HG02642 (cell line): Measurements from ENCODE around the gene MPRIP.

Experiments
- ATAC-seq: cut with Tn5 transposase; IDR thresholded peaks from one replicate; pipeline ENCODE4 v1.9.1; 2021; ENCODE audit warnings: mild to moderate bottlenecking; ENCODE audit not compliant: unreplicated experiment, poor library complexity

Gene MPRIP

DNA sequence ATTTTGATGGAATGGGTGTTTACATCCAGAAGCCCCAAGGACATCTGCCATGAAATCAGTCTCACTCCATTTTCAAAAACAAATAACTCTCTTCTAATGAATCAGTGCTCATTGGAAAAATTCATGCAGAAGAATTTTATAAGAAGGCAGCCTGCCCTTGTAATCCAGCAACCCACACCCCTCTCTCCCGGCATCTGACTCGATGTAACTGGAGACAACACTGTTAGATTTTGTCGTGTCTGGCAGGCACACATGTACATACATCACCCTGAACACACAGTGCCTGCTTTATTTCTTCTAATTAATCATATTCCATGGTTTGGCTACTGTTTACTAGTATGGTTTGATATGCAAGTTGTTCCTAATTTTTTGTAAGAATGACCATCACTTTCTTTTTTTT is 175.7 kb downstream of the MPRIP start:
- no peak for ATAC-seq

DNA sequence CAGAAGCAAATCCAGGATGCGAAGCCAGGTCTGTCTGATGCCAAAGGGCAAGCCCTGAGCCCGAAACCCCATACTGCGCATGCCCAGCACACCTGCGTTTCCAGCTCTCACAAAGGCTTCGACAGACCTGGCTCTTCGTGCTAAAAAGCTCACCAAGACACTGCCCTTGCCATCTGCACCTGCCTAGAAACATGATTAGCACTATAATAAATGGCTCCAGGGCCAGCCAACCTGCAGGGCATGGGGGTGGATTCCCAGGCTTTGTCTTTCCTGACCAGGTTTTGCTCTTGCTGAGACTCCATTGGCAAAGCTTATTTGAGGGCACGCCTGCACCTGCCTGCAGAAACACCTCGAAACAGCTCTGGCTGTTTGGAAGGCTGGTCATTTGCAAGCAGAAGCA is 178.3 kb downstream of the MPRIP start:
- no peak for ATAC-seq

DNA sequence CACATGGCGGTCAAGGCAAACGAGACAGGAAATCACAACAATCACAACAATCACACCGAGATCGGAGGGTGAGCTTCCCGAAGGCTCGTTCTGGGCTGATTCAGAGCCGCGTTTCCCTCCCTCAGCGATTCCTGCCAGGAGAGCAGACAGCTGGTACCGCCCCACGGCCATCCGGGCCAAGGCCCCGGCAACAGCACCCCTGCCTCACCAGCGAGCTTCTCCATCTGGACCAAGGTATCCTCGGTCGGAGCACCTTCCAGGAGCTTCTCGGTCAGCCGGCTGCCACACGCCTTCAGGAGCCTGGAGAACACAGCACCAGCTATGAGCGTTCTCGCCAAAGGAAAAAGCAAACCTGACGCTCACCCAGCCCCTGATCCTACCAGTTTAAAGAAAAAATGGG is 179.1 kb downstream of the MPRIP start:
- ATAC-seq: no peak

DNA sequence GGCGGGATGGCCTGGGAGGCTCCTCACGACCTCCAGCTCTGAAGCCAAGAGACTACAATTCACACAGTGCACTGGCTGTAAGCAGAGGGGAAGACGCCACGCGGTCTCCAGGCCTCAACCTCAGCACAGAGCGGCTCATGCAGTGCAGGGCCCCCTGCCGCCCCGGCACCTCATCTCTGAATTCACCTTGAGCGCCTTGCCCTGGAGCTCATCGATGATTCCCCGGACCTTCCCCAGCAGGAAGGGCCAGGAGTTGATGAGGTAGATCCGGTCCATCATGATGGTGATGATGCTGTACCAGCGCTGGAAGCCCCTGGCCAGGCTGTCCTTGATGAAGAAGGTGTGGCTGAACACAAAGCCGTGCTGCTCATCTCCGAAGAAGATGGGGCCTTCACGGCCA is 181.5 kb downstream of the MPRIP start:
- ATAC-seq: no peak

DNA sequence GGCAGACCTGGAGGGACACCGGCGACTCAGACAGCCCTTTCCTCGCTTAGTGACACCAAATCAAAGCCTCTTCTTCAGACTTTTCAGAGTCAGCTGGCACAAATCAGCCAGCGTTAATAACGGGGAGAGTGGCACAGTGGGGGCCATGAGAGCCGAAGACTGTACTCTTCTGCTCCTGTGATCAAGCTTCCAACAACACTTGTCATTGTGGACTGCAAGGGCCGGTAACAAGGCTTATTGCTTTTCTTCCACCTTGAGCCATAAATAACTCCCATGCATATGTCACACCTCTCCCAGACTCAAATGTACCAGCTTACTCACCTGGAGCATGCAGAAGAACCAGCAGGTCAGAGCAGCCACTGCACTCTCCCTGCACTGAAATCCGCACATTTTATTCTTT is 181.9 kb downstream of the MPRIP start:
- no peak for ATAC-seq

DNA sequence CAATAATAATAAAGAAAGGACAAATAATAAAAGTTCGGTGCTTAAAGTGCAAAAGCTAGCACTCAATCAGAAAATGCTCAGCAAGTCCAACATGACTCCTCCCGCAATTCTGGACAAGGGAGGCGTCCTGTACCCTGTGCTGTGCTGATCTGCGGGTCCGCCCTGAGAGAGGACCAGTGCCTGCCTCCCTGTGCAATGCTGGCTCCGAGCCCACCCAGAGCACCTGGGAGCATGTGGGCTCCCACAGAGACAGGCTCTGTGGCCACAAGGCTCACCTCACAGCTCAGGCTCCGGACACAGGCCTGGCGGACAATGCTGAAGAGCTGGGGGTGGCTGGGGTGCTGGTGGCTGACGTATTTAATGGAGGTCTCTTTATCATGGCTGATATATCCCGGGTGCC is 183.6 kb downstream of the MPRIP start:
- no peak for ATAC-seq

DNA sequence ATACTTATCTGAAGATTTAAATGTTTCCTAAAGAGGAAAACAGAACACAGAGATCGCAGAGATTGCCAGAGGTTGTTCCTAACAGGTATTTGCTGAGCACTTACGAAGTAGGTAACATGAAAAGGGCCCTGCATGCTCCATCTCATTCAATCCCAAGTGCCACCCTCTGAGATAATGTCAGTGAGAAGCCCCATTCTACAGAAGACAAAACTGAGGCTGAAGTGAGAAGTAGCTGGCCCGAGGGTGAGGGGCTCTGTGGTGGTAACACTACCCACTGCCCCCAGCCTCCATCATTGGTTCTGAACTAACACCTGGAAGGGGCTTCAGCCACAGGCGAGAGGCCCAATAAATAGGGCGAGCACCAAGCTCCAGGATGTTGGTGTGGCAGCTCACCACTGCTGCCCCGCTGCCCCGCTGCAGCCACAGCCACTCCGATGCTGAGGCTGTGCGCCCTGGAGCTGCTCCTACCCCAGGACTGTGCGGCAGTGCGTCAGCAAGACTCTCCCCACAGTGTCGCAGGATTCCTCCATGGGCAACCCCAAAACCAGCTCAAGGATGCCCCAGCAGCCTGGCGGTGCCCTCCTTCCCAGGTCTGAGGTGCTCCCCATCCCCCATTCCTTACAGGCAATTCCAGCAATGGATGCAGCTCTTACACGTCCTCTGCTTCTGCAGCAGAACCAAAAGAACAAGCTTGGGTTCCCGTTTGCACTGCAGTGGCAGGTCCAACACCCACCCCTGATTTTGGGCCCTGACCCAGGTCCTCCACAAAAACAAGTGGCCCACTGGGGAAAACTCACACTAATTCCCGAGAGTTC is 184.4 kb downstream of the MPRIP start:
- ATAC-seq: no peak

DNA sequence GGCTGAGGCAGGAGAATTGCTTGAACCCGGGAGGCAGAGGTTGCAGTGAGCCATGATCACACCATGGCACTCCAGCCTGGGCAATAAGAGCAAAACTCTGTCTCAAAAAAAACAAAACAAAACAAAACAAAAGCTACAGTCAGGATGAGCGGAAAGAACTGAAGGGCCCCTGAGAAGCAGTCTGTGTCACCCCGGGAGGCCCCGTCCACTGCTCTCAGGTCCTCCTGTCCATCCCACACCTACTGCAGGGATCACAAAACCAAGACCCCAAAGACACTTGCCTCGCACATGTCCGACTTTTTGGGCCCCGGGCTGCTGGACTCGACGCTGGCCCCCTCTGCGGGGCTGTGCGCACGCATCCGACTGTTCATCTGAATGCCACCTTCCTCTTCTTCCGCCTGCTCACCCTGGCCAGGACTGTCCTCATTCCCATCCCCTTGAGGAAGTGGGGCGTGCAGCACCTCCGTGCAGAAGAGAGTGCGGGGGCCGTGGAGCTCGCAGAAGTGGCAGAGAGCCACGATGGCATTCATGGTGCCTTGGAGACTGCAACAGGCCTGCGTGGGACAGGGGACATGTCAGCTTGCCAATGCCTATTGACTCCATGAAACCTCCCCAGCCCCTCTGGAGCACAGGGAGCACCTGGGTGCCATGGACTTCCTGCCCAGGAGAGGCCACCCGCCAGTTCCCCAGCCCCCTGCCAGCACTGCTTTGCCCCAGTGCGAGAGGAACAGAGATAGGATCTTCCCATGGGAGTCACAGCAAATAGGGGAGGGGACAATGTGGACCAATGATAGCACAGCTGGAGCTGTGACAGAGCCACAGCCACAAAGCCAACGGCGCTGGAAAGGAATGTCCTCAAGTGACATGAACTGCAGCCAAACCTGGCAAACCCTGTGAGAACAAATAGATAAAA is 185.6 kb downstream of the MPRIP start:
- no peak for ATAC-seq

DNA sequence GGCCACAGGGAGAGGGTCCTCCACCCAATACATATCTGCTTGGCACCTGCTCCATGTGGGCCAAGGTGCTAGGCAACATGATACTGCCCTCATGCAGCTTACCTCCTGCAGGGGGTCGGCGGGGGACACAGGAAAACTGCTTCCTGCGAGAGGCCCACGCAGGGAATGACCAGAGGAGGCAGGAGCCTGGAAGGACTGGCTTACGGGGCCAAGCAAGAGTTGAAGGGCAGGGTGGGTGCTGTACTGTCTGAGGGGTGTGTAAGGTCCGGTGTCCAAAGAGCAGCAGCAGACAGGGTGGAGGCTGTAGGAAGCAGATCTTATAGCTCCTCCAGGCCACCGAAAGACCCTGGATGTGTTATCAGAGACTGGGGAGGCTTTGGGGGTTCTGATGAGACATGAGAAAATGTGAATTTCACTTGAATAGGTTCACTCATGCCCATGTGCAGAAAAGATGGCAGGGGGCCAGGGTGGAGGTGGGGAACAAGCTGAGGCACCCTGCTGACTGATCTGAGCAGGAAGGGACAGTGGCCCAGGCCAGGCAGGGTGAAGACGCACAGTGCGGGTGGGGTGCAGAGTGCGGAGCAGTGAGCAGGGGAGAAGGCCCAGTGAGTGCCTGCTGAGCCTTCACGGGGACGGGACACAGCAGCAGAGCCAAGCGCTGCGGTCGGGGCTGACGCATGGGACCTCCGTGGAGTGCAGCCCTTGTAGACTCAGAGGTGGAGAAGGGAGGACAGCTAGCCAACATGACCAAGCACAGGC is 186.4 kb downstream of the MPRIP start:
- ATAC-seq: no peak

DNA sequence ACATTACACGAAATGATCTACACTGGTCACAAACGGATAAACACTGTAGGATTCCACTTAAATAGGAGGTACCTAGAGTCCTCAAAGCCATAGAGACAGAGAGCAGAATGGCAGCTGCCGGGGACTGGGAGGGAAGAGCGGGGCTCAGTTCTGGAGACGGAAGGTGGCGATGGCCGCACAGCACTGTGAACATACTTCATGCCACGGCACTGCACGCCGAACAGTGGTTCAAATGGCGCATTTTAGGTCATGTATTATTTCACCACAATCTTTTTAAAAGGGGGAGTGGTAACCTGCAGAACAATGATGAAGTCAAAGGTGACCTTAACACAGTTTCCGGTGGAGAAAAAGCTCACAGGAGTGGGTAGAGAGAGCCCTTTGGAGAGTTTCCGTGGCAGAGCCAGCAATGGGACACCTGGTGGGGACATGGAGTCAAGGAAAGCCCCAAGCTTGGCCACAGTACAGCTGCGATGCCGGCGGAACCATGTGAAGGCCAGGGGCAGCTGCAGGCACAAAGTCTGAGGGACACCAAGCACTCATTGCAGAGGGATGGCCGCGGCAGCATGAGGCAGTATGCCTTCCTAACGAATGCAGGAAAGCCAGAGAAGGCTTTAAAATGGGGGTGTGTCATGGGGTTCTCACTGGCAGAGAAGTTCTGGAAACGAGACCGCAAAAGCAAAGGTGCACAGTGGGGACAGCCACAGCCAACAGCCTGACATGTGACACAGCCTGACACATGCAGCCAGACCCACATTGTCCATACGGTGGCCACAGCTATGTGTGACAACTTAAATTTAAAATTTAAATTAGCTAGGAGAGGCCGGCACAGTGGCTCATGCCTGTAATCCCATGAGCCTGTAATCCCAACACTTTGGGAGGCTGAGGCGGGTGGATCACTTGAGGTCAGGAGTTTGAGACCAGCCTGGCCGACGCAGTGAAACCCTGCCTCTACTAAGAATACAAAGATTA is 187.4 kb downstream of the MPRIP start:
- no peak for ATAC-seq

DNA sequence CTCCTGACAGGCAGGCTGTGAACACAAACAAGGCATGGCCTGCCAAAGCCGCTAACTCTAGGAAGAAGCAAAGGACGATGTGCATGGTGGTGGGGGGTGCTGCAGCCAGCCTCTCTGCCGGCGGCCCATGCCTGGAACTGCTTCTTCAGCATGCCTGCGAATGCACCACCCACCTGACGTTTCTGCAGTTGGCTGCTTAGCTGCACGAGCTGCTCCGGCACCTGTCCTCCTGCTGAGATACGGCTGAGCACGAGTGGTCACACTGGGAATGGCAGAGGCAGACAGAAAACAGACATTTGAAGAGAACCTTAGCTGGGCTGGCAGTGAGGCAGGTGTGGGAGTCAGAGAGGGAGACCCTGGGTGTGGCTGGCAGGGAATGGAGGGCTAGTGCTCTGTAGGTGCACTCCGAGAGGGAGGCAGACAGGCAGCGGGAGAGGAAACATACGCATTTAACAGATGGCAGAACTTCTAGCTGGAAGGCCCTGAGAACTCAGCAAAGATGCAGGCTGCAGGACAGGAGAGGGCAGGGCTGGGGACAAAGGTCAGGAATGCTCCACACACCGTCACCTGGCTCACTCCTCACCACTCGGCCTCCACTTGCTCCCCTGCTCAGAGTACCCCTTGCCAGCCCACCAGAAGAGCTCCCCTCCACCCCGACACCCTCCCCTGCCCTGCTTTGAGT is 189.5 kb downstream of the MPRIP start:
- ATAC-seq: no peak

DNA sequence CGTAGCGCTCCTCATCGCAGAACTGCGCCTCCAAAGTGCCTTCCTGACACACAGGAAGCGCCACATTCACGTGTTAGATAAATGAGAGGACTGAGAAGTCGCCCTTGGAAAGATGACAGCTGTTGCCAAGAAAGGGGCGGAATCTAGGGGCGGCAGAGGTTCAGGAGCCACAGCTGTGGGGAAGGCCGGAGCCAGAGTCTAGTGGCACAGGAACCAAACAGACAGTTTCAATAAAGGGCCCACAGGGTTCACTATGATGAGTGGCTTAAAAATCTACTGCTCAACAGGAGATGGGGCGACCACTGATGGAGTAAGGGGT is 190.0 kb downstream of the MPRIP start:
- no peak for ATAC-seq

DNA sequence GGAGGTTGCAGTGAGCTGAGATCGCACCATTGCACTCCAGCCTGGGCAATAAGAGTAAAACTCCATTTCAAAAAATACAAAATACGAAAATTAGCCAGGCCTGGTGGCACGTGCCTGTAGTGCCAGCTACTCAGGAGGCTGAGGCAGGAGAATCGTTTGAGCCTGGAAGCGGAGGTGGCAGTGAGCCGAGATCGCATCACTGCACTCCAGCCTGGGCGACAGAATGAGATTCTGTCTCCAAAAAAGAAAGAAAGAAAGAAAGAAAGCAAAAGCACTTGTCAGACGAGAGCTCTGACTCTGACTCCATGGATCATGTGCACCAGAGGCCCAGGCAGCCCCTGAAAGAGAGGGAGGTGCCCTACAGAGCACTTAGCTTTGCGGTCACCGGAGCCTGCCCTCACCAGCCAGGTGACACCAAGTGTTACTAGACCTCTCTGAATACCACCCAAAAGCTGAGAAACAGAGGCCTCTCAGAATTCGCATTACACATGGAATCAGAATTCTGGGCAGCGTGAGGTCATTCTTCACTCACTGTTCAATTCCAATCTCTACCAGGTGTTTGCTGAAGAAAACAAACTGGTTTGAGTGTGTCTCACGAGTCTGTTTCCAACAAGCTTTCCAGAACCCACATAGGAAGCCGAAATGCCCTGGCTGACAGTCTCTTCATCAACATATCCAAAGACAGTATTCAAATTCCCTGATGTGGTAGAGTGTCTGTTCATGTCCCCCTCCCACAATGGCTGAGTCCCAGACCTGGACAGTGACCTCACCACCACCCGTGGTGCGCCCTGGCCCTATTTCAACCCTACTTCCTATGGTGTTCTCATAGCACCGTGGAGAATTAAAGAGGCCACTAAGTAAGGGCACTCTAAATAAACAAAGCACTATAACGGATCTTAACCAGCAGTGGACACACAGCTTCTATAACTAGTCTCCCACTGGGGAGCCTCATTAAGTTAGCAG is 193.2 kb downstream of the MPRIP start:
- no peak for ATAC-seq

DNA sequence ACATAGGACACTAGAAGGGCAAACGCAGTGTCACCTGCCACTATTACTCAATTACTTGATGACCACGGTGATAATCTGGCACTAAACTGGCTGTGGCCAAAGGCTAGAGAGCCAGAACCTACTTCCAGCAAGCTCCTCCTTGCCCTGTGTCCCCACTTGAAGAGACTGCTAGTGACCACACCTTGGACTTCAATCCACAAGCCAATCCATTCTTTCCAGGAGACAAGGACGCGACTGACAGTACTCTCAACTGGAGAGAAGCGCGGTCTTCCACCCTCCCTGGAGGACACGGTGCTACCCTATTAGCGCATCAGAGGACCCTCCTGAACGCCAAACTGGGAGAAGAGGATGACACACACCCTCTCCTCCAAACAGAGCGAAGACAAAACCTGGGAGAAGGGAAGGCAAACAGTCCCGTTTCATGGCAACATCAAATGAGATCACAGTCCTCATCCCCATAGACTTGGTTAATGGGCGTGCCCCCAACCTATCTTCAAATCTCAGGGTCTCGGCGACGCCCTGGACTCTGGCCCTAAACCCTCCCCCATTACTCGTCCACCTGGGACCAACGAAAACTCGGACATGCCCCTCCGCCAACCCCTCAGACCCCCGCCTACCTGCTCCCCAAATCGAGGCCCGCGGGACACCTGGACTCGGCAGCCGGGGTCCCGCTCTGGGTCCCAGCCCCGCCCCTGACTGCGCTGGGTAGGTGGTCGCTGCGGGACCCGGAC is 194.2 kb downstream of the MPRIP start:
- ATAC-seq: no peak

DNA sequence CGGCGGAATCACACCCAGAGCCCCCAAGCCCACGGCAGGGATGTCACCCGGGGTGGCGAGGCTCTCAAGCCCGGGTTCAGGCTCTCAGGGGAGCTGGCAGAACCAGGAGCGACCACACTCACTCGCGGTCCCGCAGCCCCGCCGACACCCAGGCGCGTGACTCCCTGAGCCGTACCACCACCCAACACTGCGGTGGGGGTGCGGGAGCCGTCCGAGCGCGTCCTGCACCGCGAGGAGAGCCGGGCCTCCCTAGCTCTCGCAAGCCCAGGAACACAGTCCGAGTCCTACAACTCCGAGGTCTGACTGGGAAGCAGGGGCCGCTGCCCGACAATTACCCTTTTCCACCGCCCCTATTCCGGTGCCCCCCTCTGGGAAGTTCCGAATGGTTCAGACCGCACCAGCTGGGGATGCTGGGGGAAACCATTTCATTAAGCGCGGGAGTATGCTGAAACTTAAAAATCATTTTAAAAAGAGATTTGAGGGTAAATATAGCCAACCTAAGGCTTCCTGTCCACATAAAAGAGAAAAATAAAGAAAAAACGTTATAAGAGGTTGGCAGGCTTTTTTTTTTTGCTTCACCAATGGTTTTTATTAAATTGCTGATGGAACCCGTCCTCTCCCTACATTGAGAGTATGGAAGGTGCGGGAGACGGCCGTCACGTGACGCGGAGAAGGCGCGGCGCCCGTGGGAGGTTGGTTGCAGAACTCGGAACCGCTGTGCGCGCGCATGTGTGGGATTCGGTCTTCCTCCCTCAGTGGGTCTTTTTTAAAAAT is 195.0 kb downstream of the MPRIP start, which contains the start of gene FLCN:
Gene FLCN, minus strand, starts transcription at position 143 of the 774 bp plus-strand sequence. CDS start 9,031 bp downstream, outside the sequence.
- ATAC-seq: peak; percentile 87

DNA sequence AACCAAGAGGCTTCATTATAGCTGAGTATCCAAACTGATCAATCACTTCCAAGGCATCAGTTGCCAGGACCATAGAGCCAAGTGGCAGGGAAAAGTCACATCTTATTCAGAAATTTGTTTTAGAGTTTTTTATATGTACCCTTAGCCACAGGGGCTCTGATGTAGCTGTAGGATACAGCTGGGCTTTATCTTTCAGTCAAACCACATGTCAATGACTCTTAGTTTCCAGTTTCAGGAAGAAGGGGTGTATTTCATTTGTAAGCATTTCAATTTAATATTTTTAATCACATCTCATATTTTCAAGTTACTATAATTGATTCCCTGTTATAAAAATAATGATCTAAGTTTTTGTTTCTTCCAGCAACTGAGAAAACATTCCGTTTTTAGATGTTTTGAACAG is 197.6 kb downstream of the MPRIP start:
- ATAC-seq: no peak

DNA sequence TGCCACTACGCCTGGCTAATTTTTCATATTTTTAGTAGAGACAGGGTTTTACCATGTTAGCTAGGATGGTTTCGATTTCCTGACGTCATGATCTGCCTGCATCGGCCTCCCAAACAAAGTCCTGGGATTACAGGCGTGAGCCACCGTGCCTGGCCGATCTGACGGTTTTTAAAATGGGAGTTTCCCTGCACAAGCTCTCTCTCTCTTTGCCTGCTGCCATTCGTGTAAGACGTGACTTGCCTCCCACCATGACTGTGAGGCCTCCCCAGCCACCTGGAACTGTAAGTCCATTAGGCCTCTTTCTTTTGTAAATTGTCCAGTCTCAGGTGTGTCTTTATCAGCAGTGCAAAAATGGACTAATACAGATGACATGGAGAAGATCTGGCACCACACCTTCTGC is 199.4 kb downstream of the MPRIP start:
- ATAC-seq: no peak
